ENCODE measurements around the gene C16orf54.
"Not testable (repeated sequence)": the region's sequence is repeated elsewhere in the genome, so short reads cannot be mapped to it uniquely, and the experiment has no call there.

Gene C16orf54, protein sequence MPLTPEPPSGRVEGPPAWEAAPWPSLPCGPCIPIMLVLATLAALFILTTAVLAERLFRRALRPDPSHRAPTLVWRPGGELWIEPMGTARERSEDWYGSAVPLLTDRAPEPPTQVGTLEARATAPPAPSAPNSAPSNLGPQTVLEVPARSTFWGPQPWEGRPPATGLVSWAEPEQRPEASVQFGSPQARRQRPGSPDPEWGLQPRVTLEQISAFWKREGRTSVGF

DNA sequence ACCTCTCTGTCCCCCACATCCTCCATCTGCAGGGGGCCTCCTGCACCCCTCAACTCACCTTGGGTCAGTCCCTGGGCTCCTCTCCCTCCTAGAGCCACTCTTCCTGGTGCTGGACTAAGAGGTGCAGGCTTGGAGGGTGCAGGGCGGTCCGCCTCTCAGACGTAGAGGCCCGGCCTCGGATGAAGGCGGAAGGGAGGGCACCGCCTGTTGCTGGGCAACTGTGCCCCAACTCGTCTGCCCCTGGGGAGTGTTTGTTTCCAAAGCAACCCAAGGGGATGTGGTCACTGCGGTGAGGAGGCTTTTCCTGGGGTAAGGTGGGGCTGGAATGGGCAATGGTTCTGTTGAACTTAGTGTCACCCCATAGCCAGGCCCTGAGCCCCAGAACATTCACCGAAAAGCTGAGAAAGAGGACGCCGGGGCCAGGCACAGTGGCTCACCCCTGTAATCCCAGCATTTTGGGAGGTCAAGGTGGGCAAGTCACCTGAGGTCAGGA, at the start of gene C16orf54:
Gene C16orf54 (minus strand): TSS at position 138 of the 493 bp plus-strand sequence. CDS start 1,039 bp downstream, outside the sequence.
- DNase-seq, result peak in 7 of 10 donors; percentile 21 to 86 (median 30)
- intact Hi-C loops (cut with DNase I), result no loop called here

DNA sequence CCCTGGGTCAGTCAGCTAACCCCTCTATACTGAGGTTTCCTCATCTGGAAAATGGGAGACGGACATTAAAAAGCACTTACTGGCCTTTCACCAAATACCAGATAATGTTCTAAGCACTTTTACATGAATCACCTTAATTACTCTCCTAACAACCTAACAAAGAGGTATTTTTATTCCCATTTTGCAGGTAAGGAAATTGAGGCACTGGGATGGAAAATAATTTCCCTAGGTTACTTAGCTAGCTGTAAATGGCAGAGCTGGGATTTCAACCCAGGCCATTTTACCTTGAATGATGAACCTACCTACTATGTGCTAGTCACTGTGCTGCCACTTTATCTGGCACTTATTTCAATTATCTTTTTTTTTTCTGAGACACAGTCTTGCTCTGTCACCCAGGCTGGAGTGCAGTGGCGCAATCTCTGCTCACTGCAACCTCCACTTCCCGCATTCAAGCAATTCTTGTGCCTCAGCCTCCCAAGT, 48.5 kb upstream of the C16orf54 start:
- no peak for DNase-seq
- intact Hi-C loops (cut with DNase I), result no loop called here

DNA sequence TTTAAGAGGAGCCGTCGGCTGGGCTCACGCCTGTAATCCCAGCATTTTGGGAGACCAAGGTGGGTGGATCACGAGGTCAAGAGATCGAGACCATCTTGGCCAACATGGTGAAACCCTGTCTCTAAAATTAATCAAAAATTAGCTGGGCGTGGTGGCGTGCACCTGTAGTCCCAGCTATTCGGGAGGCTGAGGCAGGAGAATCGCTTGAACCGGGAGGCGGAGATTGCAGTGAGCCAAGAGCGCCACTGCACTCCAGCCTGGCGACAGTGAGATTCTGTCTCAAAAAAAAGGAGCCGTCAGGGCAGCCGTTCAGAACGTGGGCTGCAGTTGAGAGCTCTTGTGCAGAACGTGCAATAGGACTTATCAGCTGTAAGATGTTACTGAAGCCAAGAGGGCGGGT, 47.4 kb upstream of the C16orf54 start:
- intact Hi-C loops (cut with DNase I); DNase-seq: not testable (repeated sequence)

DNA sequence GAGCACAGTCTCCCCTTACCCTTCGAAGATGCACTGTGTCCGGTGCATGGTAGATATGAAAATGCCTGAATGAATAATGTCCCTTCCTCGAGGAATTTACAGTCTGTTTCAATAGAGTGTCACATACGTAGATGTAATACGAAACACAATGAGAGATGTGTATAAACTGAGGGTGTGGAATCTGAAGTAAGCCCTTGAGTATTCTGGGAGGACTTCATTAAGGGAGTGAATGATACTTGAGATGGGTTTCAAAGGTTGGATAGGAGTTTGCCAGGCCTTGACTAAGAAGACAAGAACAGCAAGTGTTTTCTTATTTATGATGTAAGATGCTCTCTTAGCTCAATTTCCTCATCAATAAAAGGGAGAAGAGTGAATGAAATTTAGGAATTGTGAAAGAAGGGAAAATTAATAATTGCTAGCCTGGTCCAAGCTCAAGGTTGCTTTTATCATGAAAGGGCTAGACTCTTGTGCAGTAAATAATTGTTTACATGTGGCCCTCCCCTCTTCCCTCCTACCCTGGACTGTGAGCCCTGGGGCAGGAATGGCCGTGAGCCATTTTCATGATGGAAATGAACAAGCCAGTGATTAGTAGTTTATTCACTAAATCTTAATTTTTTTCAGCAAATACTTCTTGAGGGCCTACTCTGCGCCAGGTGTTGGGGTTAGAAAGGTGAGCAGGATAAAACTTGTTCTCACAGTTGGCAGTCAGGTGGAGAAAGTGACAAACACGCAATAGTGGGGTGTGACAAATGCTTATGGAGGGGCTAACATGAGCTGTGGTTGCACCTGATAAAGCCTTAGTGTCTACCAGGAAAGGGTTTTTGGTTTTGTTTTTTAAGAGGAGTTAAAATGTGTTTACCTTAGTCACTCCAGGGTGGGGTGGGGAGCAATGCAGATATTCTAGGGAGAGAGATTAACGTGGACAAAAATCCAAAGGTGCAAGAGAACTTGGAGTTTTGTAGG, 46.3 kb upstream of the C16orf54 start:
- DNase-seq, result no peak
- intact Hi-C loops (cut with DNase I), result no loop called here

DNA sequence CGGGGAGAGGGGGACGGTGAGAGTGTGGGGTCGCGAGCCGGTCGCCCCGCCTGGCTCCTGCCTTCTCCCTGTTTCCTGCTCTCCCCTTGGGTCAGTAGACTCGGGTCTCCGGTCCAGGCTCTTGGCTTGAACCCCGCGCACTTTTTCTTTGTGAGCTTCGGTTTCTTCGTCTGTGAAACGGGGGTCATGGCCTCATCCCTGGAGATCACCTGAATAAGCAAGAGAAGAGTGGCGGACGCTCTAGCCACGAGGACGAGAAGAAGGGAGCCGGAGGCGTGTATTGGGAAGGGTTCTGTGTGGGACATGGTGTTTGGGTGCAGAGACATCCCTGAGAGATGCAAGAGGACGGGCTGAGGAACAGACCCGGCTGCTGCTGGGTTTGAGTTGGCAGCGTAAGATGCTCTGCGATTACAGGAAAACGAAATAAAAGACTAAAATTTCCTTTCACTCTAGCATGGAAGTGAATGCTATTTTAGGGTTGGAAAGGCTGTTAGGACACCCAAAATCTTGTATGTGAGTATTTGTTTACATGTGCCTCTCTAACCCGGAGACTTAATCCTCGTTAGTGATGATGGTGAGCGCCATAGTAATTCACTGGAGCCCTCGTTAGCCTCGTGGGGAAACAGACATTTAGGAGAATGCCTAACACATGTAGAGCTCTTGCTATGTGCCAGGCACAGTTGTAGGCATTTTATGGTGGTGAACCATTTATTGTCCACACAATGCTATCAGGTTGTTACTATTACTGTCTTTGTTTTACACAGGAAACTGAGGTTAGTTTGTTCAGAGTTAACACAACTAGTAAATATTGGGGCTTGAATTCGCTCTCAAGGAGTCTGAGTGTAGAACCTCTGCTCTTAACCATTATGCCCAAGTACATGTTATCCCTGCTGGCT, 45.4 kb upstream of the C16orf54 start:
- DNase-seq, result no peak
- intact Hi-C loops (cut with DNase I), result loop anchor here (1.0 kb wide), 1 partner anchor 14 kb away; no protein-coding TSS in a partner anchor

DNA sequence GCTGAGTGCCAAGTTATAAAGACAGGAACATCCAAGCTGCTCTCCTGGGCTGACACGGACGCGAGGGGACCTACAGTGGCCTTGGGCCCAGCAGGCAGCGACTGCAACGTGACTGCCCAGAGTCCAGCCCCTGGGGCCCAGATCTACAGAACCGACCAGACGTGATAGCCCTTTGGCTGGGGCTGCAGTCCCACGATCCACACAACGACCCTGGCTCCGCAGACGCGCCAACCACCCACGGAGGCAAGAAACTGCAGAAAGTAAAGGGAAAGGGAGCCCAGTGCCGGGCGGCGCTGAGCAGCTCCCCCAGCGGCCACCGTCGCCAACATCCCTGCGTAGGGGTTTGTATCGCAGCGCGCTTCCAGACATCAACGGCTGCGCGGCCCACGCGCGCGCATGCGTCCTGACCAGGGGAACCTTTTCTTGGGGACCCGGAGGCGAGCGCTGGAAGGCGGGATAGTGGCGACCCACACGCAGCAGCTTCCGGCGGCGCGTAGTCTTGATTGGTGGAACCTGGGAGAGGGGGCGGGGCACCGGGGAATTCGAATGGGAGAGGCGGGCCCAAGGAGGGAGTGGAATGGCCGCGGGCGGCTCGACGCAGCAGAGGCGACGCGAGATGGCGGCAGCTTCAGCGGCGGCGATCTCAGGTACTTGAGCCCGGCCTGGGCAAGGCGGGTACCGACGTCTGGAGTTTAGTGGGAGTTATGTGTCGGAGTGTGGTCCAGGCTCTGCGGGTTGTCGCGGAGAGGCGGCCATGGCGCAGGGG, 44.6 kb upstream of the C16orf54 start, which contains the start of gene KIF22:
Gene KIF22 (plus strand): TSS at position 569 of the 766 bp plus-strand sequence. CDS start 9 bp downstream, at position 578.
- peak; percentile 98 to 100 (median 99) for DNase-seq
- intact Hi-C loops (cut with DNase I), result loop anchor here (1.0 kb wide), 1 partner anchor 15 kb away; no protein-coding TSS in a partner anchor

DNA sequence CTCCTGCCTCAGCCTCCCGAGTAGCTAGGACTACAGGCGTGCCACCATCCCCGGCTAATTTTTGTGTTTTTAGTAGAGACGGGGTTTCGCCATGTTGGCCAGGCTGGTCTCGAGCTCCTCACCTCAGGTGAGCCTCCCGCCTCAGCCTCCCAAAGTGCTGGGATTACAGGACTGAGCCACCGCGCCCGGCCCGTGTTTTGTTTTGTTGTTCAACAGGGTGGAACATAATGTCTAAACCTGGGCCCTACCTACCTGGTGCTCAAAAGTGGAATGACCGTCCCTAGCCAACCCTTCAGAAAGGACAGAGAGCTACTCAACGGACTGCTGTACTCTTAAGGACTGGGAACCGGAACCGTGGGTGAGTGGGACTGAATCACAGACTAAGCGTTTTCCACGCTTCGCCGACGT, 44.0 kb upstream of the C16orf54 start:
- intact Hi-C loops (cut with DNase I), result loop anchor here (1.0 kb wide), 1 partner anchor 16 kb away; no protein-coding TSS in a partner anchor
- DNase-seq, result peak in 1 of 10 donors; percentile 83

DNA sequence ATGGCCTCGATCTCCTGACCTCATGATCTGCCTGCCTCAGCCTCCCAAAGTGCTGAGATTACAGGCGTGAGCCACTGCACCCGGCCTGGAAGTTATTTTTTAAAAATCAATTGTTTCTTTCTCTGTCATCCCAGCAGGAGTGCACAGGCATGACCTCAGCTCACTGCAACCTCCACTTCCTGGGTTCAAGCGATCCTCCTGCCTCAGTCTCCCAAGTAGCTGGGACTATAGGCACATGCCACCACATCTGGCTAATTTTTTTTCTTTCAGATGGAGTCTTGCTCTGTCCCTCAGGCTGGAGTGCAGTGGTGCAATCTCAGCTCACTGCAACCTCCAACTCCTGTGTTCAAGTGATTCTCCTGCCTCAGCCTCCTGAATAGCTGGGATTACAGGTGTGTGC, 41.4 kb upstream of the C16orf54 start:
- intact Hi-C loops (cut with DNase I), result not testable (repeated sequence)

DNA sequence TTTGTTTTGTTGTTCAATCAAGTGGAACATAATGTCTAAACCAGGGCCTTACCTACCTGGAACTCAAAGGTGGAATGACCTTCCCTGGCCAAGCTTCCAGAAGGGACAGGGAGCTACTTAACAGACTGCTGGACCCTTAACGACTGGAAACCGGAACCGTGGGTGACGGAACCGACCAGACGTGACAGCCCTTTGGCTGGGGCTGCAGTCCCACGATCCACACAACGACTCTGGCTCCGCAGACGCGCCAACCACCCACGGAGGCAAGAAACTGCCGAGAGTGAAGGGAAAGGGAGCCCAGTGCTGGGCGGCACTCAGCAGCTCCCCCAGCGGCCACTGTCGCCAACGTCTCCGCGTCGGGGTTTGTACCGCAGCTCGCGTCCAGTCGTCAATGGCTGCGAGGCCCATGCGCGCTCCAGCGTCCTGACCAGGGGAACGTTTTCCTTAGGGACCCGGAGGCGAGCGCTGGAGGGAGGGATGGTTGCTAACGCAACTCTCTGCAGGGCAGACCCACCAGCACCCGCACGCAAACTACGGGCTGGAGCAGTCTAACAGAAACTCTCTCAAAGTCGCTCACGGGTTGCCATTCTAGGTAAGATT, 39.2 kb upstream of the C16orf54 start:
- intact Hi-C loops (cut with DNase I), result no loop called here
- peak; percentile 57 to 96 (median 70) for DNase-seq

More for the DNA sequence above, 41.4 kb upstream of the C16orf54 start:
- DNase-seq, result not testable (repeated sequence)

DNA sequence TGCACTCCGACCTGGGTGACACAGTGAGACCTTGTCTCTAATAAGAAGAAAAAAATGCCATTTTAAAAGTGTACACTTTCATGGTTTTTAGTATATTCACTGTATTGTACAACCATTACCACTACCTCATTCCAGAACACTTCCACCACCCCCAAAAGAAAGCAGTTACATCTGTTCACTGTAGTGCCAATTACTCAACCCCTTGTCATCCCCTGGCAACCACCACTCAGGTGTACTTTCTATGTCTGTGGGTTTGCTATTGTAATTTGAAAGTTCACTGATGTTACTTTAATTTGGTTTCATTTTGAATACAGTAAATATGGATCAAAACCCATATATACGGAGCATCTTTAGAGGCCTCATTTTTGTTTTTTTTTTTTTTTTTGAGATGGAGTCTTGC, 38.4 kb upstream of the C16orf54 start:
- DNase-seq, result no peak
- intact Hi-C loops (cut with DNase I), result no loop called here

DNA sequence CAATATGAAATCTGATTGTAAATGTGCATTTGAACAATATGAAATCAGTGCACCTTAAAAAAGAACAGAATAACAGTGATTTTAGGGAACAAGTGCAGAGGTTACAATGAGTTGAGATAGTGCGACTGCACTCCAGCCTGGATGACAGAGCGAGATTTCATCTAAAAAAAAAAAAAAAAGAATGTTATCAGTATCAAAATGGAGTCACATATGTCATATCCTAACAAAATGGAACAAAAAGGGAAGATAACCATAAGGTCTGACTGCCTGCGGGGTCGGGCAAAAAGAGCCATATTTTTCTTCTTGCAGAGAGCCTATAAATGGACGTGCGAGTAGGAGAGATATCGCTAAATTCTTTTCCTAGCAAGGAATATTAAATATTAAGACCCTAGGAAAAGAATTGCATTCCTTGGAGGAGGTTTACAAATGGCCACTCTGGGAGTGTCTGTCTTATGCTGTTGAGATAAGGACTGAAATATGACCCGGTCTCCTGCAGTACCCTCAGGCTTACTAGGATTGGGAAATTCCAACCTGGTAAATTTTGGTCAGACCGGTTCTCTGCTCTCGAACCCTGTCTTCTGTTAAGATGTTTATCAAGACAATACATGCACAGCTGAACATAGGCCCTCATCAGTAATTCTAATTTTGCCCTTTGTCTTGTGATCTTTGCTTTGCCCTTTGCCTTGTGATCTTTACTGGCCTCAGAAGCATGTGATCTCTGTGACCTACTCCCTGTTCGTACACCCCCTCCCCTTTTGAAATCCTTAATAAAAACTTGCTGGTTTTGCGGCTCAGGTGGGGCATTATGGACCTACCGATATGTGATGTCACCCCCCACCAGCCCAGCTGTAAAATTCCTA, 37.5 kb upstream of the C16orf54 start:
- intact Hi-C loops (cut with DNase I); DNase-seq: not testable (repeated sequence)

DNA sequence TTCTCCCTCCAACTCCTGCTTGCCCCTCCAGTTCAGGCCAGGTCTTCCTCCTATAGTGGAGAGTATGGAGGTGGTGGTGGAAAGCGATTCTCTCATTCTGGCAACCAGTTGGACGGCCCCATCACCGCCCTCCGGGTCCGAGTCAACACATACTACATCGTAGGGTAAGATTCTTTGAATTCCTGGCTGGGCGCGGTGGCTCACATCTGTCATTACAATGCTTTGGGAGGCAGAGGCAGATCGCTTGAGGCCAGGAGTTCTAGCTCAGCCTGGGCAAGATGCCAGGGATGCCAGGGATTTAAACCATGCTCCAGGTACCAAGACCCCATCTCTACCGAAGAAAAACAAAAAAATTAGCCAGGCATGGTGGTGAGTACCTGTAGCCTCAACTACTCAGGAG, 33.7 kb upstream of the C16orf54 start:
- no peak for DNase-seq
- intact Hi-C loops (cut with DNase I), result no loop called here

DNA sequence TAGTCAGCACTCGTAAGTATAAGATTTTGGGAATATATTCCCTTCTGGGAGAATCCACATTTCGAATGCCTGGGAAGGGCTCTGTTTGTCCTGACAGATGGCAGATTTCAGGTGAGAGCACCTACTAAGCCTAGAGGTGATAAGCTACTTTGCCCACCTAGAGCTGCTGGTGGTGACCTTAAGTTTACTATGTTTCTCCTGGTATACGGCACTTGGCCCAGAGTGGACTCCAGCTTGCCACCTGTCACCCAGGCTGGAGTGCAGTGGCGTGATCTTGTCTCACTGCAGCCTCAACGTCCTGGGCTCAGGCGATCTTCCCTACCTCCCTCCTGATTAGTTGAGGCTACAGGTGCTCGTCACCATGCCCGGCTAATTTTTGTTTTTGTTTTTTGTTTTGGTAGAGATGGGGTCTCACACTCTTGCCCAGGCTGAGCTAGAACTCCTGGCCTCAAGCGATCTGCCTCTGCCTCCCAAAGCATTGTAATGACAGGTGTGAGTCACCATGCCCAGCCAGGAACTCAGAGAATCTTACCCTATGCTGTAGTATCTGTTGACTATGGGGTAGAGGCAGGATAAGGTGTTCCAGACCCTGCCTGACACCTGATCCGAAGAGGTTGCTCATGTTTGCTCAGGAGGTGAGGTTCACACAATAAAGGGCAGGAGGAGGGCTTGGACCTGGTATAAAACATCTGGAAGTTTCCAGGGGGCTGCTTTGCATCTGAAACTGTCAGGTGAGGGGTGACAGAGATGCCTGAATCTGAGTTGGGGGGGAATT, 32.0 kb upstream of the C16orf54 start, which contains the start of gene ZG16:
Gene ZG16 (plus strand): TSS at position 681 of the 775 bp plus-strand sequence. CDS start 1,011 bp downstream, outside the sequence.
- intact Hi-C loops (cut with DNase I), result no loop called here
- peak in 1 of 10 donors; percentile 20 for DNase-seq

DNA sequence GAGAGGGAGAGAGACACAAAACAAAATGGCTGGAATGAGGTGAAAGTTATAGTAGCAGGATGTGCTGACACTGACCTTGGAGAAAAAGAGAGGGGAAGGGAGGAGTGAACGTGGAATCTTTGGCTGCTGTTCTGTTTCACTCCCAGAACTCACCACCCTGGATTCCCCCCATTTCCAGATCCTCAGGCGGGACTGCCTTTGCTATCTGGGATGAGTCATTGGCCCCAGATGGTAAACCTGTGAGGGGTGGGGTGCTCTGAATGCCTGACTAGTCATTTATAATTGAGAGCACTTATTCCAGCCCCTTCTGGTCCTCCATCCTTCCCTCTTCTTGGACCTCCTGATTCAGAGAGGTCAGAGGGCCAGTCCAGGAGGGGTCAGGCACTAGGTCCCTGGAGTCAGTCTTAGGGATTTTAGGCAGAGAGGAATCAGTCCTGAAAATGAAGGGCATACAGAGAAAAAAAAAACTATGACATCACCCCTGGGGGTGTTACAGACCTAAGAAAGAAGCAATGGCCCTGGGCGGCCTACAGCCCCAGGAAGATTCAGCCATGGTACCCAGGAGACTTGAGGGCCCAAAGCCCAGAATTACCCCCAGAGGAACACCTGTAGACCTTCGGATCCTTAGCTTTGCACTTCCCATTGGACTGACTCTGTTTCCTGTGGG, 30.1 kb upstream of the C16orf54 start:
- DNase-seq, result no peak
- intact Hi-C loops (cut with DNase I), result no loop called here

DNA sequence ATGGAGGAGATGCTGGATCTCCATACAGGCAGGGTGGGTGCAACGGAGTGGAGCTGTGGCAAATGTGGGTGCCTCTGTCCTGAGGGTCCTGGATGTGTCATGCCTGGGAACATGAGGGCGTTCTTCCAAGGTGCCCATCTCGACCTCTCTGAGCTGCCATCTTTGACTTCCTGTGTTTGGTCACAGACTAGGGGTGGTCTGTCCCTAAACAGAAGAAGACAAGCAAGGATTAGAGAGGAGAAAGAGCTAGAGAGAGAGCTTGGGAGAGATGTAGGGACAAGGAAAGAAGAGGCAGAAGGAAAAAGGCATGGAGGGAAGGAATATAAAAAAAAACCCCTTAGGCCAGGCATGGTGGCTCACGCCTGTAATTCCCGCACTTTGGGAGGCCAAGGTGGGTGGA, 28.9 kb upstream of the C16orf54 start:
- no peak for DNase-seq
- intact Hi-C loops (cut with DNase I), result no loop called here

DNA sequence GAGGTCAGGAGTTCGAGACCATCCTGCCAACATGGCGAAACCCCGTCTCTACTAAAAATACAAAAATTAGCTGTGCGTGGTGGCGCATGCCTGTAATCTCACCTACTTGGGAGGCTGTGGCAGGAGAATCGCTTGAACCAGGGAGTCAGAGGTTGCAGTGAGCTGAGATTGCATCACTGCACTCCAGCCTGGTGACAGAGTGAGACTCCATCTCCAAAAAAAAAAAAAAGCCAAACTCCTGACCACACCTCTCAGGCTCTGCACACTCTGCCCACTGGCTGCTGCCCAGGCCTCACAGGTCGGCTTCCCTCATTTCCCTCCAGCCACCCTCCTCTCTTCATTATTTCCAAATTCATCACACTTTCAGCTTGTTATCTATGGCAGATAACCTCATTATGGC, 26.5 kb upstream of the C16orf54 start:
- DNase-seq; intact Hi-C loops (cut with DNase I): not testable (repeated sequence)
